Neural progenitor cell (in vitro differentiated cells): ENCODE results near the gene C11orf86.

Source experiments
- CTCF ChIP-seq: fragments of 200-600 bp; sonication (generic); IDR thresholded peaks from 2 replicates; pipeline ENCODE4 v1.5.1; 2017; ENCODE audit warnings: antibody characterized with exemption, mild to moderate bottlenecking
- EZH2 ChIP-seq: fragments of 200-600 bp; sonication (generic); IDR thresholded peaks from 2 replicates; pipeline ENCODE4 v1.6.1; 2017; ENCODE audit warnings: antibody characterized with exemption, mild to moderate bottlenecking, moderate library complexity
- EZH2phosphoT487 ChIP-seq: fragments of 200-600 bp; sonication (generic); IDR thresholded peaks from 2 replicates; pipeline ENCODE4 v1.6.1; 2017; ENCODE audit warnings: antibody characterized with exemption

GRCh38 chr11:66951135-66951534 lies 24.0 kb upstream of the C11orf86 start:
- TF ChIP-seq CTCF (peak; percentile 24), EZH2 (no peak), EZH2phosphoT487 (no peak)
